ENCODE data around the gene ZNF33A.
"Not testable (repeated sequence)": the region's sequence is repeated elsewhere in the genome, so short reads cannot be mapped to it uniquely, and the experiment has no call there.

ZNF33A gene

GRCh38 chr10:38047666-38048065, 37.2 kb downstream of the ZNF33A start:
- no peak for DNase-seq

GRCh38 chr10:38050212-38050611, 39.7 kb downstream of the ZNF33A start:
- DNase-seq: no peak

GRCh38 chr10:38054361-38054797, 43.9 kb downstream of the ZNF33A start:
- DNase-seq: no peak

GRCh38 chr10:38055274-38055894, 44.9 kb downstream of the ZNF33A start:
- DNase-seq: not testable (repeated sequence)

GRCh38 chr10:38069663-38070062, 59.2 kb downstream of the ZNF33A start:
- DNase-seq: not testable (repeated sequence)

- DNase-seq: no peak
Observed at GRCh38 chr10:38070501-38070900, 60.0 kb downstream of the ZNF33A start.

GRCh38 chr10:38072552-38072951, 62.1 kb downstream of the ZNF33A start:
- DNase-seq: no peak

- DNase-seq: no peak
Observed at GRCh38 chr10:38076687-38077086, 66.2 kb downstream of the ZNF33A start.

GRCh38 chr10:38093318-38093717, 82.8 kb downstream of the ZNF33A start:
- DNase-seq: not testable (repeated sequence)

GRCh38 chr10:38093816-38094157, 83.3 kb downstream of the ZNF33A start:
- DNase-seq: no peak

- DNase-seq: peak; percentile 86
Observed at GRCh38 chr10:38094158-38094926, 83.9 kb downstream of the ZNF33A start, which contains the start of gene ZNF37A. TSS of gene ZNF37A (plus strand) at chr10:38094337. CDS start at chr10:38096618, 2,281 bp downstream.

- DNase-seq: no peak
Observed at GRCh38 chr10:38094927-38095574, 84.6 kb downstream of the ZNF33A start.

GRCh38 chr10:38102880-38103279, 92.4 kb downstream of the ZNF33A start:
- no peak for DNase-seq

- DNase-seq: no peak
Observed at GRCh38 chr10:38103756-38104155, 93.3 kb downstream of the ZNF33A start.

- DNase-seq: no peak
Observed at GRCh38 chr10:38112159-38112558, 101.7 kb downstream of the ZNF33A start.
